Suprapubic skin (tissue), 4 donors: ENCODE data around the gene CLASP1. TPM values are rescaled to one million over a fixed set of nuclear protein-coding genes. Genes with fewer than 3 reads are reported as not detected.
"Not testable (repeated sequence)": the region's sequence is repeated elsewhere in the genome, so short reads cannot be mapped to it uniquely, and the experiment has no call there.

Experiments used
- DNase-seq, 2 donors: peaks; one replicate each; pipeline ENCODE4 v3.0.0-alpha.2; 2019; ENCODE audit warnings: low spot score in 2 of 2
- H3K27ac ChIP-seq: fragments of 200-600 bp; sonication (generic); one replicate; pipeline ENCODE4 v1.5.1; 2019
- H3K27me3 ChIP-seq: fragments of 200-600 bp; sonication (generic); one replicate; pipeline ENCODE4 v1.5.1; 2019
- H3K36me3 ChIP-seq: fragments of 200-600 bp; sonication (generic); one replicate; pipeline ENCODE4 v1.5.1; 2019
- H3K4me1 ChIP-seq: fragments of 200-600 bp; sonication (generic); one replicate; pipeline ENCODE4 v1.5.1; 2019
- H3K4me3 ChIP-seq: fragments of 200-600 bp; sonication (generic); one replicate; pipeline ENCODE4 v1.5.1; 2019; ENCODE audit warnings: mild to moderate bottlenecking
- H3K9me3 ChIP-seq: fragments of 200-600 bp; sonication (generic); one replicate; pipeline ENCODE4 v1.5.1; 2019
- CTCF ChIP-seq, 2 donors: fragments of 200-600 bp in 1 of 2; fragments of 450-650 bp in 1 of 2; sonication (generic) in 1 of 2; IDR thresholded peaks; one replicate each; pipeline ENCODE4 v1.5.1; 2016 to 2019; ENCODE audit warnings: antibody characterized with exemption in 2 of 2, mild to moderate bottlenecking in 1 of 2, moderate library complexity in 1 of 2
- EP300 ChIP-seq: sonication (generic); formaldehyde crosslinking; IDR thresholded peaks from one replicate; pipeline ENCODE4 v1.6.1; 2017; ENCODE audit warnings: antibody characterized with exemption
- POLR2A ChIP-seq, 2 donors: fragments of 450-650 bp; IDR thresholded peaks; one replicate each; pipeline ENCODE4 v1.6.1; 2017; ENCODE audit warnings: antibody characterized with exemption in 2 of 2, mild to moderate bottlenecking in 2 of 2, moderate library complexity in 2 of 2
- POLR2AphosphoS5 ChIP-seq, 3 donors: sonication (generic); formaldehyde crosslinking; IDR thresholded peaks; one replicate each; pipeline ENCODE4 v1.6.1; 2017; ENCODE audit warnings: antibody characterized with exemption in 3 of 3
- WGBS: methylation state at CpG from one replicate; pipeline ENCODE4 v1.1.5; 2018; 5-methylcytosine and 5-hydroxymethylcytosine counted together
- total RNA-seq, 4 donors: library from RNA; depleted of rRNA; stranded (reverse); fragments of >200 nt; gene quantifications; one replicate each; pipeline ENCODE4 v1.1.0, GENCODE V29; 2016

CLASP1 gene
- total RNA-seq, 4 donors from 2014 or later, result 53.3 to 99.5 (median 67.6) TPM

- TF ChIP-seq CTCF (IDR thresholded peaks at IDR 0.05) (no peak), EP300 (no peak), POLR2A (IDR thresholded peaks at IDR 0.05) (no peak), POLR2AphosphoS5 (IDR thresholded peaks at IDR 0.05) (no peak)
- no peak for DNase-seq
- WGBS, result 73% methylated on average over 4 of the region's 4 CpGs
These were observed 81.3 kb downstream of the CLASP1 start for GRCh38 chr2:121567957-121568409.

DNA sequence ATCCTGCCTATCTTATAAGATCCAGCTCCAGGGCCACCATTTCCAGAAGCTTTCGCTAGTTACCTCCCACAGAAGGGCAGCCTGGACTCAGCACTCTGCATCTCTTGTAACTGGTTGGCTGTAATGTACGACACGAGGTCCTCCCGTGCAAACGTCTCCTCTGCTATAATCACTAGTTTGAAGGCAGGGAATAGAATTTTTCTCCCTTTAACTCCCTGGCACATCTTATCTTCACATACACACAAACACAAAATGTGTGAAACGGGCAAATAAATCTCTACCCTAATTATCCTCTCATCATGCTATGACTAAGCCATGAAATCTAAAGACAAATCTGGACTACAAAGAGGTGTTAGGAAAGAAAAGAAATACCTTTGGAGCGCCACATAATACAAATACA, 81.8 kb downstream of the CLASP1 start:
- Histone ChIP-seq H3K4me3 (no peak overlapping the region), H3K9me3 (no peaks in the 10 kb centered on the region), H3K4me1 (peaks cover 26% of the 10 kb centered on the region), H3K27me3 (no peaks in the 10 kb centered on the region), H3K27ac (no peak overlapping the region), H3K36me3 (no peaks in the 10 kb centered on the region)
- DNase-seq, result no peak
- TF ChIP-seq CTCF (IDR thresholded peaks at IDR 0.05), result no peak
- TF ChIP-seq POLR2AphosphoS5 (IDR thresholded peaks at IDR 0.05), result no peak
- no peak for TF ChIP-seq POLR2A (IDR thresholded peaks at IDR 0.05)
- TF ChIP-seq EP300, result no peak
- 81% methylated on average over 7 of the region's 7 CpGs for WGBS

More at GRCh38 chr2:121567957-121568409, 81.3 kb downstream of the CLASP1 start:
- no peak overlapping the region for H3K4me3 ChIP-seq
- no peaks in the 10 kb centered on the region for H3K27me3 ChIP-seq
- H3K36me3 ChIP-seq, result no peaks in the 10 kb centered on the region
- H3K9me3 ChIP-seq, result no peaks in the 10 kb centered on the region
- peaks cover 23% of the 10 kb centered on the region for H3K4me1 ChIP-seq
- H3K27ac ChIP-seq, result no peak overlapping the region

GRCh38 chr2:121565389-121566250, 83.6 kb downstream of the CLASP1 start:
- WGBS, result 78% methylated on average over 5 of the region's 5 CpGs
- H3K27me3 ChIP-seq, result no peaks in the 10 kb centered on the region
- H3K4me3 ChIP-seq, result no peak overlapping the region
- peaks cover 26% of the 10 kb centered on the region for H3K4me1 ChIP-seq
- no peak for DNase-seq
- H3K27ac ChIP-seq, result no peak overlapping the region
- no peak for TF ChIP-seq POLR2A (IDR thresholded peaks at IDR 0.05)
- no peak for TF ChIP-seq EP300
- no peak for TF ChIP-seq POLR2AphosphoS5 (IDR thresholded peaks at IDR 0.05)
- TF ChIP-seq CTCF (IDR thresholded peaks at IDR 0.05), result no peak
- H3K9me3 ChIP-seq, result no peaks in the 10 kb centered on the region
- no peaks in the 10 kb centered on the region for H3K36me3 ChIP-seq

GRCh38 chr2:121564905-121565304, 84.4 kb downstream of the CLASP1 start:
- DNase-seq, result no peak
- Histone ChIP-seq H3K36me3 (no peaks in the 10 kb centered on the region), H3K9me3 (no peaks in the 10 kb centered on the region), H3K4me3 (no peak overlapping the region), H3K27ac (no peak overlapping the region), H3K4me1 (peaks cover 26% of the 10 kb centered on the region), H3K27me3 (no peaks in the 10 kb centered on the region)
- no peak for TF ChIP-seq CTCF (IDR thresholded peaks at IDR 0.05)
- no peak for TF ChIP-seq EP300
- no peak for TF ChIP-seq POLR2AphosphoS5 (IDR thresholded peaks at IDR 0.05)
- no peak for TF ChIP-seq POLR2A (IDR thresholded peaks at IDR 0.05)
- 87% methylated on average over 3 of the region's 3 CpGs for WGBS

DNA sequence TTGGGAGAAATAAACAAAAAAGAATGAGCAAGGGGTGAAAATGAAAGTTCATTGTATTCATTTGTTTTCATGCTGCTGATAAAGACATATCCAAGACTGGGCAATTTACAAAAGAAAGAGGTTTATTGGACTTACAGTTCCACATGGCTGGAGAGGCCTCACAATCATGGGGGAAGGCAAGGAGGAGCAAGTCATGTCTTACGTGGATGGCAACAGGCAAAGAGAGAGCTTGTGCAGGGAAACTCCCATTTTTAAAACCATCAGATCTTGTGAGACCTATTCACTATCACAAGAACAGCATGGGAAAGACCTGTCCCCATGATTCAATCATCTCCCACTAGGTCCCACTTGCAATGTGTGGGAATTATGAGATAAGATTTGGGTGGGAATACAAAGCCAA, 85.5 kb downstream of the CLASP1 start:
- H3K4me1 ChIP-seq, result peaks cover 26% of the 10 kb centered on the region
- WGBS, result 86% methylated on average over 1 of the region's 1 CpG

More for the DNA sequence above, 85.5 kb downstream of the CLASP1 start:
- H3K36me3 ChIP-seq, H3K4me3 ChIP-seq, H3K9me3 ChIP-seq, DNase-seq, H3K27me3 ChIP-seq, H3K27ac ChIP-seq: not testable (repeated sequence)
